Mucosa of rectum (tissue), 2 donors: ENCODE measurements around the gene FOXO3.

Experiments
- H3K27ac ChIP-seq, 2 donors: one replicate each; pipeline ENCODE4 v1.7.0; 2013; ENCODE audit warnings: inconsistent platforms in 2 of 2, low read depth in 2 of 2, low read length in 2 of 2
- H3K27me3 ChIP-seq, 2 donors: one replicate each; pipeline ENCODE4 v1.7.0; 2013; ENCODE audit warnings: low read length in 2 of 2; ENCODE audit not compliant: control insufficient read depth in 2 of 2, insufficient read depth in 2 of 2
- H3K36me3 ChIP-seq, 2 donors: one replicate each; pipeline ENCODE4 v1.7.0; 2013; ENCODE audit warnings: low read length in 2 of 2; ENCODE audit not compliant: control insufficient read depth in 2 of 2, insufficient read depth in 2 of 2
- H3K4me1 ChIP-seq, 2 donors: one replicate each; pipeline ENCODE4 v1.7.0; 2013; ENCODE audit warnings: low read length in 2 of 2, mild to moderate bottlenecking in 1 of 2; ENCODE audit not compliant: control insufficient read depth in 2 of 2, insufficient read depth in 2 of 2
- H3K4me3 ChIP-seq, 2 donors: one replicate each; pipeline ENCODE4 v1.7.0; 2013; ENCODE audit warnings: low read length in 2 of 2
- H3K9ac ChIP-seq, 2 donors: one replicate each; pipeline ENCODE4 v1.7.0; 2013; ENCODE audit warnings: low read length in 2 of 2, low read depth in 1 of 2, mild to moderate bottlenecking in 1 of 2
- H3K9me3 ChIP-seq, 2 donors: one replicate each; pipeline ENCODE4 v1.7.0; 2013; ENCODE audit warnings: low read length in 2 of 2; ENCODE audit not compliant: control insufficient read depth in 2 of 2
- donor health status: healthy.
- donor health status: Normal muscosa, but diverticular disease.

The FOXO3 gene

DNA sequence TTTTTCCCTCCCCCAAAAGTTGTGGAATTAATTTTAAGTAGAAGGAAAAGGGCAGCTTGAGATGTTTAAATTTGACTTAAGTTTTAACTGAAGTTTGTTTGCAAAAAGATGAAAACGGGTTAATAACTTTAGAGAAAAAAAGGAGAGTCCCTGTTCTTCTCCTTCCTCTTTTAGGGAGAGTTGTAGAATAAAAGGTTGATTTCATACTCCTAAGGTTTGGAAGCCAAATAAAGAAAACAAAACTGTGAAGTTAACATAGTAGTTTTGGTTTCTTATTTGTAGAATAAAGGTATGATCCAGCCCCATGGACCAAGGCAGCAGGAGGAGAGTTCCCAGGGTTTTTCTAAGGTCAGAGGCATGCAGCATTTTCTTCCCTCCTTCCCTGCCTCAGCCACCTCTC, 33.4 kb downstream of the FOXO3 start:
- Histone ChIP-seq H3K9ac (no peak overlapping the region), H3K9me3 (no peaks in the 10 kb centered on the region), H3K27me3 (no peaks in the 10 kb centered on the region), H3K4me3 (no peak overlapping the region), H3K4me1 (peaks cover 33 to 55% of the 10 kb centered on the region in 2 donors), H3K36me3 (no peaks in the 10 kb centered on the region), H3K27ac (peak overlapping the region; percentile 10 to 29)

DNA sequence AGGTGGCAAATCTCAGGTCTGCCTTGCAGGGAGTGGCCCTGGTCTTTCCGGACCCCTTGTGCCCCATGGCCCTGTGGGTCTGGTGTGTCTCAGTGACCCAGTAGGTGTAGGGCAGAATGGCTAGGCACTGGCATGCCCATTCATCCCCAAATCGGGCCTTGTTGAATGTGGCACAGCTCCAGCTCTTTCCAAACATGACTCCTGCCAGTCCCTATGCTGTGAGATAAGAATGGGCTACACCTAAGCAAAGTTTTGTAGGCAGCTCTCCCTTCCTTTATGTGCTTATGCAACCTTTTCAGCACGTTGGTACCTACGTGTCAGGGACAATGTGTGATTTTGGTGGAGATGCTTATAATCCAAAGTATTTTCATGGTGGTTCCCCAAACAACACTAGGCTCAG, 33.9 kb downstream of the FOXO3 start:
- no peaks in the 10 kb centered on the region for H3K9me3 ChIP-seq
- no peak overlapping the region for H3K9ac ChIP-seq
- H3K4me3 ChIP-seq = no peak overlapping the region
- H3K4me1 ChIP-seq = peaks cover 28 to 50% of the 10 kb centered on the region in 2 donors
- H3K27me3 ChIP-seq = no peaks in the 10 kb centered on the region
- H3K36me3 ChIP-seq = no peaks in the 10 kb centered on the region
- H3K27ac ChIP-seq = peak overlapping the region; percentile 10 to 20

DNA sequence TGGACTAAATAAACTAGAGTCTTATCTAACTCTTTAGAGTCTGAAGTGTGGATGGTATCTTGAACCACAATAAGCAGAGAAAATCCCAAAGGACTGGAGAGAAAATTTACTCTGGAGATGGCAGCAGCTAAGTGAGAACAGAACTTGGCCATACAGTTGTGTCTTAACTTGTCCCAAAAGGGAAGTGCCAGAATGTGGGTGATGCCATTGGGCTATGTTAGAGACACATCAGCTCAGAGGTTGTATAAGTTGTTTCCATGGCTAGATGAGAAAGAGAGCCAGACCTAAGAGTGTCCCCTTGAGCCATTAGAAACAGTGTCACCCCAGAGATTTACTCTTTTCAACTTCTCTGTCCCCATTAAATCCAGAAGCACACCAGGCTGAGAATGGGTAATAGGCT, 36.2 kb downstream of the FOXO3 start:
- H3K9me3 ChIP-seq = no peaks in the 10 kb centered on the region
- H3K9ac ChIP-seq = no peak overlapping the region
- H3K27me3 ChIP-seq = no peaks in the 10 kb centered on the region
- H3K4me3 ChIP-seq = no peak overlapping the region
- peaks cover 15 to 34% of the 10 kb centered on the region in 2 donors for H3K4me1 ChIP-seq
- H3K36me3 ChIP-seq = no peaks in the 10 kb centered on the region
- peak overlapping the region in 1 of 2 donors; percentile 67 for H3K27ac ChIP-seq

DNA sequence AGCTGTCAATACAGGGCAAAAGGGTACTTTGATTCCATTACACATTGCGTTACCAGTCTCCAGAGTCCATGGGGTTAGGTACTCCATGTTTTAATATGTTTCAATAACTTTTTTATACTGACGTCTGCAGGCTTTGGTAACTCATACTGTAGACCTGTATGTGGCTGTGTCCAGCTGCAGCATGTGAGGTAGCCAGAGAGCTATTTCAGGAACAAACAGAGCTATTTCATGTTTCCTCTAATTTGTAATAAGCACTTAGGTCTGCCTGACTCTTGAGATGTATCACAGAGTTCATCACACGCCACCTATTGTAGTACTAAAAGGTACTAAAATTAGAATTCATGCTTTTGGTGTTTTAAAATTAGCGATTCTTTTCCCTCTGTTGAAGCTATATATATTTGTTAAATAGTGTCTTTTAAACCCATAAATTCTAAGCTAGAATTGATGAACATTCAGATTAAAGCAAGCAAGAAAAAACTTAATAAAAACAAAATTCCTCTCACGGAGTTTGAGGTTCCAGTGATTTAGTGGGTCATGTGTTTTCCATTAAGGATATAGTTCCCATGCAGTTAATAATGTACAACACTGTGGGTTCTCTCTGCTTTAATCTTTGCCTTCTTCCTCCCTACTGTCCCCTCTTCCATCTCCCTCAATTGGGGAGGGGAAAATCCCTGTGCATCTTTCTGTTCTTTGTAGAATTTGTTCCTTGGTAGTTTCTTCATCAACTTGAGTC, 37.0 kb downstream of the FOXO3 start:
- Histone ChIP-seq H3K4me3 (no peak overlapping the region), H3K9me3 (no peaks in the 10 kb centered on the region), H3K4me1 (peaks cover 15 to 26% of the 10 kb centered on the region in 2 donors), H3K27ac (peak overlapping the region; percentile 49 to 67), H3K9ac (peak overlapping the region in 1 of 2 donors; percentile 2), H3K27me3 (no peaks in the 10 kb centered on the region), H3K36me3 (no peaks in the 10 kb centered on the region)

DNA sequence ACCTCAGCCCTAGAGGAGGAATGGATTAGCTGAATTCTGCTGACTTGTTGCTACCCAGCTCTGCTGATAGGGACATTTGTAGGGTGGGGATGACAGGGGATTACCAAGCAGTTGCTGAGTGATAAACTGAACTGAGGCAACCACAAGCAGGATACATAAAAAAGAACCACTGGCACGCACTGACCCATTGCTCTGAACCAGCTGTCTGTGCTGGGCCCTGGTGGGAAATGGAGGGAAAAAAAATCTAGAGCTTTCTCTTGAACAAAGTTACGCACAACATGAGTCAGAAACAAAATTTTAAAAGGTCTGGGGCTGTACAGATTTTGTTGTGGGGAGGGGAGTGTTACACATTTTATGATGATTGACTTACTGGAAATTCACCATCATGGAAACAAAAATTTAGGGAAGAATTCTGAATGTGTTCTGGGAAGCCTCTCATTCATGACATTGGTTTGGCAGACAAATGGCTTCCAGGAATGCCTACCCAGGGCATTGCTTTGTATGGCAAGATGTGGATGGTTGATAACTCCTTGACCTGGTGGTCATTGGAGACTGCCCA, 37.7 kb downstream of the FOXO3 start:
- H3K4me1 ChIP-seq = peaks cover 15 to 26% of the 10 kb centered on the region in 2 donors
- no peaks in the 10 kb centered on the region for H3K27me3 ChIP-seq
- no peak overlapping the region for H3K9ac ChIP-seq
- no peaks in the 10 kb centered on the region for H3K9me3 ChIP-seq
- no peak overlapping the region for H3K4me3 ChIP-seq
- no peaks in the 10 kb centered on the region for H3K36me3 ChIP-seq
- peak overlapping the region; percentile 49 to 67 for H3K27ac ChIP-seq

DNA sequence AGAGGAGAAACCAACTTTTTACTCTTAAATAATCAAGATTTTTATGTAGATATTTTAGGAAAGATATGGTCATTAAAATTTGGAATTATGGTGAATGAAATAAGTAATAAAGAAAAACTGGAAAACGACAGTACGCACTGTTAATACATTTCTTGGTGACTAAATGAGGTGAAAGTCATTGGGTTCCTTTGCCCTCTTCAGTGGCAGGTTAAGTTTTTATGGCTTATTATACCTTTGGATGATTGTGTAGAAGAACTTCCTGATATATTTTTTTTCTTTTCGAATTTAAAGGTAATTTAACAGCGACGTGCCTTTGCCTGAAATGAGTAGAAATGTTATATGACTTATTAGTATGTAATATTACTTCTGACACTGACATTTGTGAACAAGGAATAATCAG, 43.4 kb downstream of the FOXO3 start:
- Histone ChIP-seq H3K27ac (no peak overlapping the region), H3K36me3 (no peaks in the 10 kb centered on the region), H3K9ac (no peak overlapping the region), H3K4me3 (no peak overlapping the region), H3K27me3 (no peaks in the 10 kb centered on the region), H3K4me1 (peaks cover 0 to 9% of the 10 kb centered on the region in 2 donors), H3K9me3 (no peaks in the 10 kb centered on the region)

DNA sequence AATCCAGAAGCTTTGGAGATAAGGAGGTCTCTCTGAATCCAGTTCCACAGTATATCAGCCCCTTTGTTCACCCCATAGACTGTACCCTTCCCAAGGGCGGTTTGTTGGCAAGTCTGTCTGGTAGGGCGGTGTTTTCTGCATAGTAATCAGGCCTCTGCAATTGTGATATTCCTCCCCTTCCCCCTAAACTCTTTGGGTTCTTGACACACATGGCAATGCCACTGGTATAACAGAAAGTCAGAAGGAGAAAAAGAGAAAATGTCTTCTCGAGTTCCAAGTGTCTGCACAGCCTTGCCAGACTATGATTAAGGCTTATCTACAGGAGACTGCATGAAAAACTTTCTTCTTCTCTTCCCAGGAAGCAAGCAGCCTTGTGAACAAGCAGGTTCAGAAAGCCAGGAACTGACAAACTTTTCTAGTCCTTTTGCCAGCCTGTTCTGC, 45.6 kb downstream of the FOXO3 start:
- H3K4me1 ChIP-seq = peaks cover 0 to 13% of the 10 kb centered on the region in 2 donors

DNA sequence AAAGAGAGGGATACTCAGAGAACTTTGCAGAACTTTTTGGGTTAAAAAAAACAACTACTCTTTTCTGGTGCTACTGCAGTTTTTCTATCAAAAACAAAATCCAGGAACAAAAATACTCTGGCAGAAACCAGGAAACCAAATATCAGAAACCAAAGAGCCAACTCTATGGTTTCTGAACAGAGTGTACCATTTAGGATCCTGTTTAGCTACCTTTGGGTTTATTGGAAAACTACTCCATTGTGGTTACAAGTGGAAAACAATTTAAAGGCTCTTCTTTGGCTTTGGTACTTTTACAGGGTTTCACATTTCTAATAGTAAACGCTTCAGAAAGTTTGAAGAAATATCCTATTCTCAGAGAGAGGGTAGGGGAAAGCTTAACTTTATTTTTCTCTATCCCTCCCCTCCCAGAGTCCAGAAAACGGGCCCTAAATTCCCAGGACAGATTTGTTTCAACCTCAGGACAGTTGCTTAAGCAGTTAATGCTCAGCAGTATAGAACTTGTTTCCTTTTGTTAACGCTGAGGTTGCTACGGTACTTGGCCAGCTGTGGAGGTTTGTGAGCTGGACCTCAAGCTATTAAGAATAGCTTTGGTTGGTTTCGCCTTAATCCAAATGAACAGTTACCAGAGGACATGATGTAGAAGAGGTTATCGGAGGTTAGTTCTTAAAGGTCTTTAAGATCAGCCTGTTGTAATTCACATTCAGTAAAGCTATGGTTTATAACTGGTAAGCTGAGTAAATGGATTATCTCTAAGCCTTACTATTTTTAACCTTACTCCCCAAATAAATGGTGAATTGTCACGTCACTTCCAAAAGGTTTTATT, 47.9 kb downstream of the FOXO3 start:
- H3K27ac ChIP-seq = peak overlapping the region; percentile 1 to 46
- H3K4me1 ChIP-seq = peaks cover 0 to 13% of the 10 kb centered on the region in 2 donors
- no peaks in the 10 kb centered on the region for H3K36me3 ChIP-seq
- H3K27me3 ChIP-seq = no peaks in the 10 kb centered on the region
- H3K9ac ChIP-seq = no peak overlapping the region
- no peaks in the 10 kb centered on the region for H3K9me3 ChIP-seq
- H3K4me3 ChIP-seq = no peak overlapping the region

More for the DNA sequence above, 45.6 kb downstream of the FOXO3 start:
- Histone ChIP-seq H3K4me3 (no peak overlapping the region), H3K9ac (no peak overlapping the region), H3K27ac (no peak overlapping the region), H3K9me3 (no peaks in the 10 kb centered on the region), H3K27me3 (no peaks in the 10 kb centered on the region), H3K36me3 (no peaks in the 10 kb centered on the region)

DNA sequence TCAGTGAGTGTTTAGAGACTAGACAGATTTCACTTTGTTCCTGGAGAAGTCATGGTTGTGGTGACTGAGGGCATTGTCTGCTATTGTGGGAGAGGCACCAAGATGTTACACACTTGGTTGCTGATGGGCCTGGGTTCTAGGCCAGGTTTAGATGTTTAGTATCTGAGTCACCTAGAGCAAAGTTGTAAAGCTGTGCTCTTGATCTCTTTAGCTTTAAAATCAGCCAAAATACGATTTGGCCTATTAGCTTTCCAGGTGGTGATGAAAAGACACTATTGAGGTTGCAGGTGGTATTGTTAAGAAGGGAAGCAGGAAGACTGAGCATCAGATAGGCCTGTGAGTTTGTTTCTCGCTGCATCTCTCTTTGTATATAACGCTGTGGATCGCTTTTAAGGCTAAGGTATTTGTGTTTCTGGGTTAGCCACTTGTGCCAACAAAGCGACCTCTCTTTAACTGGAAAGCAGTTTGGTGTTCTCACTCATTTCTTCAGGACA, 48.6 kb downstream of the FOXO3 start:
- Histone ChIP-seq H3K9me3 (no peaks in the 10 kb centered on the region), H3K4me1 (peaks cover 0 to 13% of the 10 kb centered on the region in 2 donors), H3K9ac (no peak overlapping the region), H3K27me3 (no peaks in the 10 kb centered on the region), H3K4me3 (no peak overlapping the region), H3K36me3 (no peaks in the 10 kb centered on the region), H3K27ac (peak overlapping the region; percentile 1 to 46)
